ENCODE measurements around the gene GPR37.

GPR37 gene

DNA sequence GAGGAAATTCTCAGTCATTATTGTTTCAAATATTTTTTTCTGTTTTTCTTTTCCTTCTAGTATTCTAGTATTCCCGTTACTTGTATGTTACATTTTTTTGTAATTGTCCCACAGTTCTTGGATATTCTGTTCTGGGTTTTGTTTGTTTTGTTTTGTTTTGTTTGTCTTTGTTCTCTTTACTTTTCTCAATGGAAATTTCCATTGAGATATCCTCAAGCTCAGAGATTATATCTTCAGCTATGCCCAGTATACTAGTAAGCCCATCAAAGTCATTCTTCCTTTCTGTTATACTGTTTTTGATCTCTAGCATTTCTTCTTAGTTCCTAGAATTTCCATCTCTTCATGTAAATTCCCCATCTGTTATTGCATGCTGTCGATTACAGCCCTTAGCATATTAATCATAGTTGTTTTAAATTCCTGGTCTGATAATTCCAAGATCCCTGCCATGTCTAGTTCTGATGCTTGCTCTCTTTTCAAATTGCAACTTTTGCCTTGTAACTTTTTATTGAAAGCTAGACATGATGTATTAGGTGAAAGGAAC is 27.8 kb downstream of the GPR37 start:
- no peaks in the 10 kb centered on the region for H3K9me3 ChIP-seq (ENCODE audit: control insufficient read depth in 1 of 2, low read length in 2 of 2)
- no peak overlapping the region for H3K9ac ChIP-seq (ENCODE audit: low read depth in 1 of 2, low read length in 2 of 2)
- no peaks in the 10 kb centered on the region for H3K4me1 ChIP-seq (ENCODE audit: control insufficient read depth in 1 of 2, insufficient read depth in 2 of 2, low read length in 2 of 2)
- H3K4me3 ChIP-seq (ENCODE audit: low read depth in 1 of 2, low read length in 2 of 2): no peak overlapping the region
- H3K36me3 ChIP-seq (ENCODE audit: control insufficient read depth in 1 of 2, insufficient read depth in 2 of 2, low read length in 2 of 2): no peaks in the 10 kb centered on the region
- no peak overlapping the region for H3K27ac ChIP-seq (ENCODE audit: low read depth, low read length)
- no peaks in the 10 kb centered on the region for H3K27me3 ChIP-seq (ENCODE audit: control insufficient read depth in 1 of 2, insufficient read depth in 2 of 2, low read length in 2 of 2)

DNA sequence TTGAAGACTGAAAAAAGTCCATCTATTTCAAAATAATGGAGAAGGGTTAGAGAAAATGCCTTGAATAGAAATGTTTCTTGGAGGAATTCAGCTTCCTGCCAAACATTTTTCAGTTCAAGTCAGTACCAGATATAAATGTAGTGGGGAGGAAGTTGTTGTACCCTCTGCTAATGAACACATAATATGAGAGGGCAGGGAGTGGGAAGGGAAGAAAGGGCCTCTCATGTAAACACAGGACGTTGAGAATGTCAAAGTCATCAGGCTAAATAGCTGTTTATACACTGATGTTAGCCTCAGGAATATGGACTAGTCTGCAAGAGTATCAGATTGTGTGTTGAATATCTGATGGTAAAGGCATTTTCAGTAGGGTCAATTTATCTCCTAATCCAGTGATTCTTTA is 37.0 kb downstream of the GPR37 start:
- H3K4me1 ChIP-seq (ENCODE audit: control insufficient read depth in 1 of 2, insufficient read depth in 2 of 2, low read length in 2 of 2): no peaks in the 10 kb centered on the region
- H3K36me3 ChIP-seq (ENCODE audit: control insufficient read depth in 1 of 2, insufficient read depth in 2 of 2, low read length in 2 of 2): no peaks in the 10 kb centered on the region
- H3K9ac ChIP-seq (ENCODE audit: low read depth in 1 of 2, low read length in 2 of 2): no peak overlapping the region
- no peak overlapping the region for H3K27ac ChIP-seq (ENCODE audit: low read depth, low read length)
- no peaks in the 10 kb centered on the region for H3K27me3 ChIP-seq (ENCODE audit: control insufficient read depth in 1 of 2, insufficient read depth in 2 of 2, low read length in 2 of 2)
- no peak overlapping the region for H3K4me3 ChIP-seq (ENCODE audit: low read depth in 1 of 2, low read length in 2 of 2)
- no peaks in the 10 kb centered on the region for H3K9me3 ChIP-seq (ENCODE audit: control insufficient read depth in 1 of 2, low read length in 2 of 2)

DNA sequence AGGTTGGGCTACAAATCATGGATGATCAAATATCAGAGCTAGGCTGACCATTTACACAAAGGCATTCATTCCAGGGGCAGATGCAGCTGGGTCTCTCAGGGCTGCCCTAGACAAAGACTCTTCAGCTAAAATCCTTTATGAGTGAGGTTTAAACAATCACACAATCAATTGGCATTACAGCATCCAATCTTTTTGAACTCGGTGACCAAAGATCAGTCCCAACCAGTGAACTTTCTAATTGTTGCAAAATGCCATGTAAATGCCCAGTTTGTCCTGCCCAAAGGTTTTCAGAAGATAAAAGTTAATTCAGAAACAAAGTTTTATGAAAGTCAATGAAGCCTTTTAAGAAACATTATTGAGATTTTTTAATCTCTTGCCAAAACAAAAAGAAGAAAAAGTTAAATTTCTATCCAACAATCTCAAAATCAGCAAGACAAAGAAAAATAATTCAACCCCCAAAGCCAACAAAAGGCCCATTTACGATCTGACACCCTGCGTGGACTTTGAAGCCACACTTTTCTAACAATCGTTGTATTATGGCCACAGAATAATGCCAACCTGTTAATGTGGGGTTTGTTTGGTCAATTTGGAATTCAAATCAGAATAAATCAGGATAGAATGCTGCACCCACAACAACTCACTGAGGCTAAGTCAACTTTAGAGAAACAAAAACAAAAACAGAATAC is 40.9 kb downstream of the GPR37 start:
- Histone ChIP-seq H3K4me1 (ENCODE audit: control insufficient read depth in 1 of 2, insufficient read depth in 2 of 2, low read length in 2 of 2) (no peaks in the 10 kb centered on the region), H3K4me3 (ENCODE audit: low read depth in 1 of 2, low read length in 2 of 2) (no peak overlapping the region), H3K9me3 (ENCODE audit: control insufficient read depth in 1 of 2, low read length in 2 of 2) (no peaks in the 10 kb centered on the region), H3K27ac (ENCODE audit: low read depth, low read length) (no peak overlapping the region), H3K9ac (ENCODE audit: low read depth in 1 of 2, low read length in 2 of 2) (no peak overlapping the region), H3K27me3 (ENCODE audit: control insufficient read depth in 1 of 2, insufficient read depth in 2 of 2, low read length in 2 of 2) (no peaks in the 10 kb centered on the region), H3K36me3 (ENCODE audit: control insufficient read depth in 1 of 2, insufficient read depth in 2 of 2, low read length in 2 of 2) (no peaks in the 10 kb centered on the region)

DNA sequence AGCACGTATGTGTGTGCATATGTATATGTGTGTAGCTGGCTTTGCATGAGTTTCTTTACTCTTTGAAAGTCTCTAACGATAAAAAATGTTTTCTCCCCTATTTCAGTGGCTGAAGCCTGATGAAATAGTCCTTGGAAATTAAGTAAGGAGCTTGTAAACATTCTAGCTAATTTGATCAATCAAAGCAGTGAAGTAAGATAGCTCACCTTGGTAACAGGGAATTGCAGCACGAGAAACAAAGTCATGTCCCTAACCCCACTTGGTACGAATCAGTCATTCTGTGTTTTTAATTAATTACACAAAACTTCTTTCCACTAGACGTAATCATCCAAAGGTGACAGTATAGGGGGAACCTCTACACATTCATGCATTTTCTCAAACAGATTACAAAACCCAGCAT is 41.5 kb downstream of the GPR37 start:
- no peaks in the 10 kb centered on the region for H3K36me3 ChIP-seq (ENCODE audit: control insufficient read depth in 1 of 2, insufficient read depth in 2 of 2, low read length in 2 of 2)
- no peak overlapping the region for H3K9ac ChIP-seq (ENCODE audit: low read depth in 1 of 2, low read length in 2 of 2)
- H3K27ac ChIP-seq (ENCODE audit: low read depth, low read length): no peak overlapping the region

DNA sequence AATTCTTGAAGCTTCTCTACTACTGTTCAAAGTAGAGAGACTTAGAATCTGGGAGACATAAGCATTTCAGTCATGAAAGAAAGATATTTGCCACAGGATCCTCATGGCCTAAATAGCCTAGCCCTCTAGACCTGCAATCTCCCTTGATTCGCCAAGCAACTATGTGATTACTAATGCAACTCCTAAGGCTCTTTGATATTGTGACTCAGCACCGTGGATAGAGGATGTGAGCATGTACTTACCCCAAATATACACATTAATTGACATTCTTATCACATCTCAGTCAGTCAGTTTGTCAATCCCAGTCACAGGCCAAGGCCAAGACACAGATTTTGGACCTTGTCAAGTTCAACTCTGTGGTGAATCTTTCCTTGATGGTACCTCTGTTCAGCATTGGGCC is 42.6 kb downstream of the GPR37 start:
- Histone ChIP-seq H3K27ac (ENCODE audit: low read depth, low read length) (no peak overlapping the region), H3K4me1 (ENCODE audit: control insufficient read depth in 1 of 2, insufficient read depth in 2 of 2, low read length in 2 of 2) (no peaks in the 10 kb centered on the region), H3K27me3 (ENCODE audit: control insufficient read depth in 1 of 2, insufficient read depth in 2 of 2, low read length in 2 of 2) (no peaks in the 10 kb centered on the region), H3K4me3 (ENCODE audit: low read depth in 1 of 2, low read length in 2 of 2) (no peak overlapping the region), H3K9me3 (ENCODE audit: control insufficient read depth in 1 of 2, low read length in 2 of 2) (no peaks in the 10 kb centered on the region), H3K36me3 (ENCODE audit: control insufficient read depth in 1 of 2, insufficient read depth in 2 of 2, low read length in 2 of 2) (no peaks in the 10 kb centered on the region), H3K9ac (ENCODE audit: low read depth in 1 of 2, low read length in 2 of 2) (no peak overlapping the region)

More for the DNA sequence above, 41.5 kb downstream of the GPR37 start:
- H3K27me3 ChIP-seq (ENCODE audit: control insufficient read depth in 1 of 2, insufficient read depth in 2 of 2, low read length in 2 of 2): no peaks in the 10 kb centered on the region
- H3K4me3 ChIP-seq (ENCODE audit: low read depth in 1 of 2, low read length in 2 of 2): no peak overlapping the region
- H3K4me1 ChIP-seq (ENCODE audit: control insufficient read depth in 1 of 2, insufficient read depth in 2 of 2, low read length in 2 of 2): no peaks in the 10 kb centered on the region
- no peaks in the 10 kb centered on the region for H3K9me3 ChIP-seq (ENCODE audit: control insufficient read depth in 1 of 2, low read length in 2 of 2)

DNA sequence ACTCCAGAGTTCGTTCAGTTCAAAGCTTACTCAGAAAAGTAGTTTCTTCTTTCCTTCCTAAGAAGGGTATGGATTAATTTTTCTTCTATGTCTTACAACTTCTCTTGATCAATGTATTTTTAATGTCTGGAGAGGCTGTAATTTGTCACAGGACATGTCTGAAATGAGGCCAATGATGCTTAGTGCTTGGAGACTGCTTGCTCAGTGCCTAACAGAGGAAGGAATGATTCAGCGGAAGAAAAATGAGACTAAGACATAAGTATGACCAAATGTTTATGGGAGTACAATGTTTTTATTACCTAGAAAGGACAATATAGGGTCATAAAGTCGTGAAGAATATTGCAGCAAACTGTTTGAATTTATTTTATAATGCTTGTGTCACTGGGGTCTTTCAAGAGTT is 43.3 kb downstream of the GPR37 start:
- Histone ChIP-seq H3K36me3 (ENCODE audit: control insufficient read depth in 1 of 2, insufficient read depth in 2 of 2, low read length in 2 of 2) (no peaks in the 10 kb centered on the region), H3K4me1 (ENCODE audit: control insufficient read depth in 1 of 2, insufficient read depth in 2 of 2, low read length in 2 of 2) (no peaks in the 10 kb centered on the region), H3K27ac (ENCODE audit: low read depth, low read length) (no peak overlapping the region), H3K27me3 (ENCODE audit: control insufficient read depth in 1 of 2, insufficient read depth in 2 of 2, low read length in 2 of 2) (no peaks in the 10 kb centered on the region), H3K9ac (ENCODE audit: low read depth in 1 of 2, low read length in 2 of 2) (no peak overlapping the region), H3K4me3 (ENCODE audit: low read depth in 1 of 2, low read length in 2 of 2) (no peak overlapping the region), H3K9me3 (ENCODE audit: control insufficient read depth in 1 of 2, low read length in 2 of 2) (no peaks in the 10 kb centered on the region)

DNA sequence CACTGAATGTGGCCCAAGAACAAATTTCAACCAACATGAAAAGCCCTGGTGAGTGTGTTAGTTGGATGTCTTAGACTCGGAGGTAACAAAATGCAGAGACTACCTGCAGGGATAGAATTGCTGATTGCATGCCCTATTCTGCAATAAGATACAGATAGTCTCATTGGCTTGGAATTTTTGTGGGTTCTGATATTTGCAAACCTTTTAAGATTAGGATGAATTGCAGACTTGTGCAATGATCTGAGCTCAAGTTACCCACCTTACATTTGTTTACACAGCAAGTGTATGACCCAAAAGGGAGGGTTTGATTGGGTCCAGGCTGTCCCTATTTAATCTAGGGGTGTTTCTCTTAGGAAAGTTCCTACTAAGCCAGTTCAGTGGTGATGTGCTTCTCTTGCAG is 45.4 kb downstream of the GPR37 start:
- H3K27me3 ChIP-seq (ENCODE audit: control insufficient read depth in 1 of 2, insufficient read depth in 2 of 2, low read length in 2 of 2): no peaks in the 10 kb centered on the region
- H3K4me1 ChIP-seq (ENCODE audit: control insufficient read depth in 1 of 2, insufficient read depth in 2 of 2, low read length in 2 of 2): no peaks in the 10 kb centered on the region
- no peak overlapping the region for H3K27ac ChIP-seq (ENCODE audit: low read depth, low read length)
- H3K4me3 ChIP-seq (ENCODE audit: low read depth in 1 of 2, low read length in 2 of 2): no peak overlapping the region
- H3K9ac ChIP-seq (ENCODE audit: low read depth in 1 of 2, low read length in 2 of 2): no peak overlapping the region
- no peaks in the 10 kb centered on the region for H3K9me3 ChIP-seq (ENCODE audit: control insufficient read depth in 1 of 2, low read length in 2 of 2)
- H3K36me3 ChIP-seq (ENCODE audit: control insufficient read depth in 1 of 2, insufficient read depth in 2 of 2, low read length in 2 of 2): no peaks in the 10 kb centered on the region

DNA sequence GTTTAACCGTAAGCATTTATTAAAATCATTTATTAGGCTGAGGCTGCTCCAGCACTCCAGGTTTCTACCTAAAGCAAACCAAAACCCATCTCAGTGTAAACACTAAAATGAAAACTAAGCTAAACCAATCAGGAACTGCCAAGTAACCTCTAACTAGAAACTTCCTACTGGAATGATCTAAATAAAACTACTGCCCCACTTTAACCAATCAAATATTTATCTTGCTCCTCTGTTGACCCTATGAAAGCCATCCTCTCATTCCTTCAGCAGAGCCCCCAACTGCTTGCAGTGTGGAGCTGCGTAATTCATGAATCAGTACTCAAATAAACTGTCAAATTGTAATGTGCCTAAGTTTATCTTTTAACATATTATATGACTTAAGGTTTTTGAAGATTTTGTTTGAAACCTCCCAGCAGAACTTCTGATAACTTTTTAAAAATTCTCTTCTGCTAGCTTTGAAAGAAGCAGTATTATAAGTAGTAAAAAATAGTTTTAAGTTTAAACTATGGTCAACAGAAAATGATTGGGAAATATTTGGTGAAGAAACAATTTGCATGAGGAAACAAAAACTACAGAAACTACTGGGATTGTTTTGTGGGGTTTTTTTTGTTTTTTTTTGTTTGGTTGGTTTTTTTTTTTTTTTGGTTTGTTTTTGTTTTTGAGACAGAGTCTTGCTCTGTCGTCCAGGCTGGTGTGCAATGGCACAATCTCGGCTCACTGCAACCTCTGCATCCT is 47.4 kb downstream of the GPR37 start:
- Histone ChIP-seq H3K9ac (ENCODE audit: low read depth in 1 of 2, low read length in 2 of 2) (no peak overlapping the region), H3K27ac (ENCODE audit: low read depth, low read length) (no peak overlapping the region), H3K9me3 (ENCODE audit: control insufficient read depth in 1 of 2, low read length in 2 of 2) (no peaks in the 10 kb centered on the region), H3K4me3 (ENCODE audit: low read depth in 1 of 2, low read length in 2 of 2) (no peak overlapping the region), H3K4me1 (ENCODE audit: control insufficient read depth in 1 of 2, insufficient read depth in 2 of 2, low read length in 2 of 2) (no peaks in the 10 kb centered on the region), H3K27me3 (ENCODE audit: control insufficient read depth in 1 of 2, insufficient read depth in 2 of 2, low read length in 2 of 2) (no peaks in the 10 kb centered on the region), H3K36me3 (ENCODE audit: control insufficient read depth in 1 of 2, insufficient read depth in 2 of 2, low read length in 2 of 2) (no peaks in the 10 kb centered on the region)

DNA sequence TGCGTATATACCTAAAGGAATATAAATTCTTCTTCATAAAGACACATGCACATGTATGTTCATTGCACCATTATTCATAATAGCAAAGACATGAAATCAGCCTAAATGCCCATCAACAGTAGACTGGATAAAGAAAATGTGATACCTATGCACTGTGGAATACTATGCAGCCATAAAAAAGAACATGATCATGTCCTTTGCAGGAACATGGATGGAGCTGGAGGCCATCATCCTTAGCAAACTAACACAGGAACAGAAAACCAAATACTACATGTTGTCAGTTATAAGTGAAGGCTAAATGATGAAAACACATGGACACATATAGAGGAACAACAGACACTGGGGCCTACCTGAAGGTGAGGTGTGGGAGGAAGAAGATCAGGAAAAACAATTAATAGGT is 48.7 kb downstream of the GPR37 start:
- H3K27ac ChIP-seq (ENCODE audit: low read depth, low read length): no peak overlapping the region
- H3K9me3 ChIP-seq (ENCODE audit: control insufficient read depth in 1 of 2, low read length in 2 of 2): no peaks in the 10 kb centered on the region
- no peaks in the 10 kb centered on the region for H3K4me1 ChIP-seq (ENCODE audit: control insufficient read depth in 1 of 2, insufficient read depth in 2 of 2, low read length in 2 of 2)
- H3K36me3 ChIP-seq (ENCODE audit: control insufficient read depth in 1 of 2, insufficient read depth in 2 of 2, low read length in 2 of 2): no peaks in the 10 kb centered on the region
- no peaks in the 10 kb centered on the region for H3K27me3 ChIP-seq (ENCODE audit: control insufficient read depth in 1 of 2, insufficient read depth in 2 of 2, low read length in 2 of 2)
- H3K4me3 ChIP-seq (ENCODE audit: low read depth in 1 of 2, low read length in 2 of 2): no peak overlapping the region
- no peak overlapping the region for H3K9ac ChIP-seq (ENCODE audit: low read depth in 1 of 2, low read length in 2 of 2)

DNA sequence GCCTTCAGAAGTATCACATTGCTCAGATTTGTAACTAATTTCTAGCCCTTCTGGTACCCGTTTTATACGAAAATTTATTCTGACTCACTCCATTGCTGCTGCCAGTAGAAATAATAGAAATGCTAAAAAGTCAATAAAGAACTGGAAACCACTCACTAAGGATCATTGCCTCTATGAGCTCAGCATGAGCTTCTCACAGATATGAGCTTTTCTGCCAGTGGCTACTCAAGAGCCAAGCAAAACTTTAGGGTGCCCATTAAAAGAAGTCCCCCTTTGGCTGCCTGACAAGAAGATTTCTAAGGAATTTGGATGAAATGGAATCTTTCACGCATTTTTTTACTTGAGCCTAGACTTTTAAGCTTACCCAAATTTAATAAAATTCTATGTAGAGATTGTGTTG is 52.5 kb downstream of the GPR37 start:
- Histone ChIP-seq H3K9ac (ENCODE audit: low read depth in 1 of 2, low read length in 2 of 2) (no peak overlapping the region), H3K36me3 (ENCODE audit: control insufficient read depth in 1 of 2, insufficient read depth in 2 of 2, low read length in 2 of 2) (no peaks in the 10 kb centered on the region)

More for the DNA sequence above, 52.5 kb downstream of the GPR37 start:
- Histone ChIP-seq H3K9me3 (ENCODE audit: control insufficient read depth in 1 of 2, low read length in 2 of 2) (peaks cover 0 to 6% of the 10 kb centered on the region in 2 donors), H3K27ac (ENCODE audit: low read depth, low read length) (no peak overlapping the region), H3K4me1 (ENCODE audit: control insufficient read depth in 1 of 2, insufficient read depth in 2 of 2, low read length in 2 of 2) (no peaks in the 10 kb centered on the region), H3K4me3 (ENCODE audit: low read depth in 1 of 2, low read length in 2 of 2) (no peak overlapping the region), H3K27me3 (ENCODE audit: control insufficient read depth in 1 of 2, insufficient read depth in 2 of 2, low read length in 2 of 2) (no peaks in the 10 kb centered on the region)
